Activated CD4-positive, alpha-beta T cell treated with anti-CD3 and anti-CD28 coated beads for 24 hours (primary cell): Measurements from ENCODE around the gene DDX39A.
"Not testable (repeated sequence)": the region's sequence is repeated elsewhere in the genome, so short reads cannot be mapped to it uniquely, and the experiment has no call there.

Experiments used
- DNase-seq, 2 donors: peaks; one replicate each; pipeline ENCODE4 v3.0.0-alpha.2; 2020; ENCODE audit warnings: low read depth in 2 of 2

DDX39A gene

GRCh38 chr19:14408491-14409145, 10.5 kb downstream of the DDX39A start:
- no peak for DNase-seq

GRCh38 chr19:14407605-14408484, 11.3 kb downstream of the DDX39A start:
- no peak for DNase-seq

GRCh38 chr19:14406645-14407401, 12.3 kb downstream of the DDX39A start:
- no peak for DNase-seq

- DNase-seq: peak; percentile 89 to 90
Observed at GRCh38 chr19:14405758-14406644, 13.1 kb downstream of the DDX39A start.

GRCh38 chr19:14405380-14405757, 13.8 kb downstream of the DDX39A start:
- DNase-seq: no peak

GRCh38 chr19:14404312-14404711, 14.8 kb downstream of the DDX39A start:
- DNase-seq: no peak

GRCh38 chr19:14403145-14403930, 15.8 kb downstream of the DDX39A start:
- not testable (repeated sequence) for DNase-seq

GRCh38 chr19:14402332-14403144, 16.6 kb downstream of the DDX39A start:
- DNase-seq: no peak

- no peak for DNase-seq
Observed at GRCh38 chr19:14401468-14402195, 17.5 kb downstream of the DDX39A start.

- DNase-seq: no peak
Observed at GRCh38 chr19:14400951-14401431, 18.1 kb downstream of the DDX39A start.

- DNase-seq: not testable (repeated sequence)
Observed at GRCh38 chr19:14397168-14397567, 22.0 kb downstream of the DDX39A start.

- DNase-seq: not testable (repeated sequence)
Observed at GRCh38 chr19:14396730-14397129, 22.4 kb downstream of the DDX39A start.

- no peak for DNase-seq
Observed at GRCh38 chr19:14395710-14396336, 23.3 kb downstream of the DDX39A start.

- DNase-seq: no peak
Observed at GRCh38 chr19:14395262-14395661, 23.9 kb downstream of the DDX39A start.

GRCh38 chr19:14394167-14394566, 25.0 kb downstream of the DDX39A start:
- DNase-seq: no peak

GRCh38 chr19:14393329-14393728, 25.8 kb downstream of the DDX39A start:
- no peak for DNase-seq

- DNase-seq: no peak
Observed at GRCh38 chr19:14391156-14391821, 27.9 kb downstream of the DDX39A start.

- no peak for DNase-seq
Observed at GRCh38 chr19:14390548-14390947, 28.6 kb downstream of the DDX39A start.
